Lower leg skin (tissue), 3 donors: ENCODE results near the gene C11orf86.

Source experiments
- CTCF ChIP-seq, 3 donors: fragments of 450-650 bp; IDR thresholded peaks; one replicate each; pipeline ENCODE4 v1.5.1; 2016; ENCODE audit warnings: antibody characterized with exemption in 3 of 3, mild to moderate bottlenecking in 3 of 3, moderate library complexity in 2 of 3
- POLR2A ChIP-seq, 2 donors: fragments of 450-650 bp; IDR thresholded peaks; one replicate each; pipeline ENCODE4 v1.6.1; 2016 to 2017; ENCODE audit warnings: antibody characterized with exemption in 2 of 2, mild to moderate bottlenecking in 1 of 2, moderate library complexity in 1 of 2

GRCh38 chr11:66962801-66963200, 12.3 kb upstream of the C11orf86 start:
- TF ChIP-seq POLR2A (IDR thresholded peaks at IDR 0.05) (no peak), CTCF (IDR thresholded peaks at IDR 0.05) (no peak)
